Measurements from ENCODE around the gene ACOT9.

DNA sequence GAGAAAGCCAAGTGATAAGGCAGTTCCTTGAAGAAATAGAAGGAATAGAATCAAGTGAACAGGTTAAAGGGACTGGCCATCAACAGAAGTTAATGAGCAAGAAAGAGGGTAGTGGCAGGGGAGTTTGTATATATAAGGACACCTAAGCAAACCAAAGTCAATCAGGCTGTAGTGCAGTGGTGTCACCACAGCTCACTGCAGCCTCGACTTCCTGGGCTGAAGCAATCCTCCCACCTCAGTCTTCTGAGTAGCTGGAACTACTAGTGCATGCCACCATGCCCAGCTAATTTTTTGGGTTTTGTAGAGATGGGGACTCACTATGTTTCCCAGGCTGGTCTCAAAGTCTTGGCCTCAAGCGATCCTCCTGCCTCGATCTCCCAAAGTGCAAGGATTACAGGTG is 15.9 kb downstream of the ACOT9 start:
- TF ChIP-seq, protein P1, sequence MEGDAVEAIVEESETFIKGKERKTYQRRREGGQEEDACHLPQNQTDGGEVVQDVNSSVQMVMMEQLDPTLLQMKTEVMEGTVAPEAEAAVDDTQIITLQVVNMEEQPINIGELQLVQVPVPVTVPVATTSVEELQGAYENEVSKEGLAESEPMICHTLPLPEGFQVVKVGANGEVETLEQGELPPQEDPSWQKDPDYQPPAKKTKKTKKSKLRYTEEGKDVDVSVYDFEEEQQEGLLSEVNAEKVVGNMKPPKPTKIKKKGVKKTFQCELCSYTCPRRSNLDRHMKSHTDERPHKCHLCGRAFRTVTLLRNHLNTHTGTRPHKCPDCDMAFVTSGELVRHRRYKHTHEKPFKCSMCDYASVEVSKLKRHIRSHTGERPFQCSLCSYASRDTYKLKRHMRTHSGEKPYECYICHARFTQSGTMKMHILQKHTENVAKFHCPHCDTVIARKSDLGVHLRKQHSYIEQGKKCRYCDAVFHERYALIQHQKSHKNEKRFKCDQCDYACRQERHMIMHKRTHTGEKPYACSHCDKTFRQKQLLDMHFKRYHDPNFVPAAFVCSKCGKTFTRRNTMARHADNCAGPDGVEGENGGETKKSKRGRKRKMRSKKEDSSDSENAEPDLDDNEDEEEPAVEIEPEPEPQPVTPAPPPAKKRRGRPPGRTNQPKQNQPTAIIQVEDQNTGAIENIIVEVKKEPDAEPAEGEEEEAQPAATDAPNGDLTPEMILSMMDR (IDR thresholded peaks at IDR 0.05): no peak
- TF ChIP-seq POLR2A (IDR thresholded peaks at IDR 0.05) (no peak), POLR2AphosphoS5 (IDR thresholded peaks at IDR 0.05) (no peak), EP300 (IDR thresholded peaks at IDR 0.05) (no peak)

Measured in gastroesophageal sphincter (tissue), 3 donors.